GM23248 (cell line): Measurements from ENCODE around the gene KRR1. TPM values are rescaled to one million over a fixed set of nuclear protein-coding genes. Genes with fewer than 3 reads are reported as not detected.
A peak's percentile ranks its signal among the peaks of the same experiment; 100 is the strongest.
"Not testable (repeated sequence)": the region's sequence is repeated elsewhere in the genome, so short reads cannot be mapped to it uniquely, and the experiment has no call there.

Experiments used
- DNase-seq: peaks from one replicate; pipeline ENCODE4 v3.0.0-alpha.2; 2015
- H2AFZ ChIP-seq: fragments of 200-600 bp; sonication (generic); 2 replicates; pipeline ENCODE4 v1.6.1; 2016; ENCODE audit warnings: antibody characterized with exemption
- H3F3A ChIP-seq: fragments of 200-600 bp; sonication (generic); 2 replicates; pipeline ENCODE4 v1.6.1; 2016; ENCODE audit warnings: mild to moderate bottlenecking, antibody characterized with exemption, mixed run types; ENCODE audit not compliant: insufficient read depth
- H3K27ac ChIP-seq: fragments of 200-600 bp; sonication (generic); 2 replicates; pipeline ENCODE4 v1.5.1; 2016; ENCODE audit warnings: mild to moderate bottlenecking
- H3K27me3 ChIP-seq: fragments of 200-600 bp; sonication (generic); replicated peaks from 2 replicates; pipeline ENCODE4 v1.6.1; 2016; ENCODE audit warnings: mild to moderate bottlenecking; ENCODE audit not compliant: insufficient read depth
- H3K36me3 ChIP-seq: fragments of 200-600 bp; sonication (generic); 2 replicates; pipeline ENCODE4 v1.6.1; 2016; ENCODE audit warnings: low read depth, mild to moderate bottlenecking
- H3K4me1 ChIP-seq: fragments of 200-600 bp; sonication (generic); 2 replicates; pipeline ENCODE4 v1.6.1; 2016; ENCODE audit warnings: mild to moderate bottlenecking; ENCODE audit not compliant: insufficient read depth
- H3K4me2 ChIP-seq: fragments of 200-600 bp; sonication (generic); one replicate; pipeline ENCODE4 v1.6.1; 2016; ENCODE audit warnings: mild to moderate bottlenecking; ENCODE audit not compliant: unreplicated experiment
- H3K4me3 ChIP-seq: fragments of 200-600 bp; sonication (generic); 2 replicates; pipeline ENCODE4 v1.5.1; 2016; ENCODE audit warnings: mild to moderate bottlenecking
- H3K79me2 ChIP-seq: fragments of 200-600 bp; sonication (generic); 2 replicates; pipeline ENCODE4 v1.6.1; 2016; ENCODE audit warnings: mild to moderate bottlenecking; ENCODE audit not compliant: insufficient read depth
- H3K9ac ChIP-seq: fragments of 200-600 bp; sonication (generic); 2 replicates; pipeline ENCODE4 v1.6.1; 2016; ENCODE audit warnings: mild to moderate bottlenecking
- H3K9me2 ChIP-seq: fragments of 200-600 bp; sonication (generic); 2 replicates; pipeline ENCODE4 v1.6.1; 2016; ENCODE audit warnings: mixed run types, mild to moderate bottlenecking, moderate library complexity; ENCODE audit not compliant: insufficient read depth
- H3K9me3 ChIP-seq: fragments of 200-600 bp; sonication (generic); one replicate; pipeline ENCODE4 v1.6.1; 2017; ENCODE audit warnings: low read depth
- H4K20me1 ChIP-seq: fragments of 200-600 bp; sonication (generic); 2 replicates; pipeline ENCODE4 v1.6.0; 2016; ENCODE audit not compliant: insufficient read depth
- EZH2 ChIP-seq: fragments of 200-600 bp; sonication (generic); IDR thresholded peaks from 2 replicates; pipeline ENCODE4 v1.6.1; 2018; ENCODE audit warnings: antibody characterized with exemption, mild to moderate bottlenecking; ENCODE audit not compliant: insufficient read depth, poor library complexity, severe bottlenecking
- EZH2phosphoT487 ChIP-seq: fragments of 200-600 bp; sonication (generic); IDR thresholded peaks from 2 replicates; pipeline ENCODE4 v1.6.1; 2018; ENCODE audit warnings: antibody characterized with exemption, moderate library complexity, mild to moderate bottlenecking, low read depth; ENCODE audit not compliant: insufficient read depth
- WGBS, 2 experiments: methylation state at CpG; one replicate each; pipeline ENCODE4 v1.1.6; 2015 to 2017; ENCODE audit warnings: low lambda C conversion rate in 2 of 2, low coverage in 1 of 2; ENCODE audit errors: missing lambda C conversion rate in 2 of 2; 5-methylcytosine and 5-hydroxymethylcytosine counted together
- in situ Hi-C: fragments of 300-500 bp; cut with MboI; formaldehyde crosslinking; loops from 2 replicates; pipeline ENCODE4 v1.15.0; 2020
- polyA plus RNA-seq: library from polyadenylated mRNA; unstranded; fragments of >200 nt; fragmentation: Nextera tagmentation; extraction: Ambion mirVana; gene quantifications from 2 replicates; pipeline ENCODE4 v1.2.1, GENCODE V29; 2016
- total RNA-seq: library from RNA; depleted of rRNA; stranded (reverse); fragments of >200 nt; shearing (Covaris generic); gene quantifications from 2 replicates; pipeline ENCODE4 v1.2.3, GENCODE V29; 2014

KRR1 gene
- total and polyA plus RNA-seq, 2 experiments from 2014 or later, result 37.4 to 45.3 TPM

DNA sequence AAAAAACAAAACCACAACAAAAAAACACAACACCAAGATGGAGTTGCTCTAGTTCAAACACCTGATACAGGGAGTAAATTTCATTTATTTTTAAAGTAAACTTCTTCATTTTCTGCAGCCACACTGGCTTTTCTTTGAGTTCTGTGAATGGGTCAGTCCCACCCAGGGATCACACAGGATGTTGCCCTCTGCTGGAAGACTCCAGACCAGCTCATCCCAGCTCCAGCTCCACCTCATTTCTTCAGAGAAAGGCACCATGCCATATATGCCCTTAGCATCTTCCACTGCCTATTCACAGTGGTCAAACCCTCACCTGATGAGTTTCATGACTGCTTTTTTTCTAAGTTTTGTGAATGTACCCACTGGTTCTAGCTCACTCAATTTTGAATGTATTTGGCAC is 22.9 kb downstream of the KRR1 start:
- Histone ChIP-seq H3K36me3 (peaks cover 49% of the 10 kb centered on the region), H3K27ac (peak overlapping the region; percentile 60), H3K9ac (no peak overlapping the region), H3K4me2 (peak overlapping the region; percentile 57), H3K9me2 (no peaks in the 10 kb centered on the region), H4K20me1 (no peaks in the 10 kb centered on the region; the same call in 1 of the 2 replicates), H3K27me3 (no peaks in the 10 kb centered on the region), H3F3A (peaks cover 70% of the 10 kb centered on the region), H3K79me2 (peaks cover 83% of the 10 kb centered on the region), H3K9me3 (no peaks in the 10 kb centered on the region), H3K4me1 (peaks cover 53% of the 10 kb centered on the region), H2AFZ (no peak overlapping the region), H3K4me3 (peak overlapping the region; percentile 45; the same call in 1 of the 2 replicates)
- TF ChIP-seq EZH2phosphoT487 (no peak), EZH2 (no peak)
- in situ Hi-C loops, result loop anchor here (5.0 to 25.0 kb wide), 3 partner anchors 94 to 801 kb away; partner anchors contain the start of genes CAPS2, GLIPR1L1 and GLIPR1L2
- DNase-seq, result peak; percentile 80

GRCh38 chr12:75487308-75487707 is 24.1 kb downstream of the KRR1 start:
- no peak overlapping the region for H3K4me2 ChIP-seq
- peaks cover 71% of the 10 kb centered on the region for H3F3A ChIP-seq
- WGBS, 2 experiments, result 89 to 96% methylated on average over 4 of the region's 4 CpGs
- no peaks in the 10 kb centered on the region for H3K9me3 ChIP-seq
- TF ChIP-seq EZH2phosphoT487 (no peak), EZH2 (no peak)
- H3K9me2 ChIP-seq, result no peaks in the 10 kb centered on the region
- no peak overlapping the region; the same call in 1 of the 2 replicates for H3K9ac ChIP-seq
- H3K4me1 ChIP-seq, result peaks cover 66% of the 10 kb centered on the region
- H3K27me3 ChIP-seq, result no peaks in the 10 kb centered on the region
- peaks cover 38% of the 10 kb centered on the region for H3K36me3 ChIP-seq
- peak overlapping the region; percentile 29 for H3K27ac ChIP-seq
- in situ Hi-C loops, result loop anchor here (5.0 to 25.0 kb wide), 3 partner anchors 93 to 800 kb away; partner anchors contain the start of genes CAPS2, GLIPR1L1 and GLIPR1L2
- DNase-seq, result no peak
- no peaks in the 10 kb centered on the region; the same call in 1 of the 2 replicates for H4K20me1 ChIP-seq
- no peak overlapping the region for H2AFZ ChIP-seq
- peaks cover 83% of the 10 kb centered on the region for H3K79me2 ChIP-seq
- no peak overlapping the region for H3K4me3 ChIP-seq

GRCh38 chr12:75484450-75484849 is 27.0 kb downstream of the KRR1 start:
- not testable (repeated sequence) for H3K9me2 ChIP-seq, H3K27me3 ChIP-seq, H4K20me1 ChIP-seq, DNase-seq, H3K9me3 ChIP-seq, H2AFZ ChIP-seq
- in situ Hi-C loops, result loop anchor here (10.0 to 25.0 kb wide), 2 partner anchors 90 to 797 kb away; partner anchors contain the start of gene GLIPR1L2
- Histone ChIP-seq H3K4me1 (peaks cover 65% of the 10 kb centered on the region), H3F3A (peaks cover 77% of the 10 kb centered on the region), H3K79me2 (peaks cover 75% of the 10 kb centered on the region), H3K9ac (peak overlapping the region; percentile 15; the same call in 1 of the 2 replicates), H3K4me2 (peak overlapping the region; percentile 97), H3K4me3 (peak overlapping the region; percentile 86), H3K36me3 (peaks cover 19% of the 10 kb centered on the region; the same call in 1 of the 2 replicates), H3K27ac (peak overlapping the region; percentile 22; the same call in 1 of the 2 replicates)
- 95 to 98% methylated on average over 2 of the region's 2 CpGs for WGBS, 2 experiments

- in situ Hi-C loops, result loop anchor here (10.0 to 25.0 kb wide), 2 partner anchors 89 to 796 kb away; partner anchors contain the start of gene GLIPR1L2
- H3K9ac ChIP-seq, result peak overlapping the region; percentile 82
- H3K27me3 ChIP-seq, result no peaks in the 10 kb centered on the region
- H3K27ac ChIP-seq, result peak overlapping the region; percentile 93
- DNase-seq, result peak; percentile 33
- H3K4me3 ChIP-seq, result peak overlapping the region; percentile 86
- peaks cover 74% of the 10 kb centered on the region for H3K79me2 ChIP-seq
- 29 to 33% methylated on average over 2 of the region's 2 CpGs for WGBS, 2 experiments
- H3K9me2 ChIP-seq, result no peaks in the 10 kb centered on the region
- peaks cover 19% of the 10 kb centered on the region; the same call in 1 of the 2 replicates for H3K36me3 ChIP-seq
- H4K20me1 ChIP-seq, result no peaks in the 10 kb centered on the region
- H3F3A ChIP-seq, result peaks cover 77% of the 10 kb centered on the region
- no peak for TF ChIP-seq EZH2phosphoT487
- TF ChIP-seq EZH2, result no peak
- H3K4me2 ChIP-seq, result peak overlapping the region; percentile 97
- H3K4me1 ChIP-seq, result peaks cover 65% of the 10 kb centered on the region
- peak overlapping the region; percentile 47; the same call in 1 of the 2 replicates for H2AFZ ChIP-seq
- H3K9me3 ChIP-seq, result no peaks in the 10 kb centered on the region
Measured at GRCh38 chr12:75483431-75483830, 28.0 kb downstream of the KRR1 start.
